HepG2 (cell line): Measurements from ENCODE around the gene MUC21. TPM values are rescaled to one million over a fixed set of nuclear protein-coding genes. Genes with fewer than 3 reads are reported as not detected.

Experiments
- ATAC-seq: fragments of 200-7000 bp; cut with Tn5 transposase; 3 replicates; pipeline ENCODE4 v1.9.1; 2020; ENCODE audit warnings: mild to moderate bottlenecking, moderate library complexity
- BruUV-seq: library from RNA; stranded (reverse); fragments of 400-500 nt; replicated peaks from 2 replicates; lab custom pipeline; 2021; lab: Mats Ljungman, UMichigan
- CTCF ChIA-PET: fragments of 300-600 bp; formaldehyde crosslinking; extraction: SDS; loops from one replicate; lab custom pipeline; 2021; ENCODE audit warnings: low total read pairs, inconsistent platforms, low intra/inter-chr PET ratio; lab: Yijun Ruan, JAX
- POLR2A ChIA-PET: fragments of 350-600 bp; sonication (Branson Sonifier 250); formaldehyde crosslinking; loops from one replicate; lab custom pipeline; 2020; ENCODE audit warnings: antibody characterized with exemption, inconsistent platforms; lab: Yijun Ruan, JAX
- DNase-seq: peaks from one replicate; pipeline ENCODE4 v3.0.0-alpha.2; 2015; ENCODE audit warnings: low spot score
- FAIRE-seq: peaks from 3 replicates; lab custom pipeline; 2011; peaks lifted over from hg19 to GRCh38; lab: Jason Lieb, UNC
- H2AFZ ChIP-seq: one replicate; pipeline ENCODE4 v1.6.1; 2011; ENCODE audit warnings: low read length, inconsistent platforms
- H3K27ac ChIP-seq: fragments of 300-600 bp; 3 replicates; pipeline ENCODE4 v1.8.0; 2011; ENCODE audit warnings: mixed run types, mild to moderate bottlenecking, mixed read lengths, low read length, inconsistent platforms; ENCODE audit not compliant: insufficient read depth; ENCODE audit errors: extremely low read length
- H3K27me3 ChIP-seq, 2 experiments: fragments of 200-600 bp in 1 of 2; 2 replicates in 1 of 2; 3 replicates in 1 of 2; pipeline versions ENCODE4 v1.6.0 to v1.8.0; 2011; ENCODE audit warnings: low read length in 2 of 2, mild to moderate bottlenecking in 2 of 2, moderate library complexity in 2 of 2, inconsistent platforms in 1 of 2; ENCODE audit not compliant: insufficient read depth in 2 of 2, control insufficient read depth in 1 of 2
- H3K36me3 ChIP-seq, 2 experiments: fragments of 200-600 bp in 1 of 2; replicated peaks in 1 of 2; 2 replicates in 1 of 2; 3 replicates in 1 of 2; pipeline versions ENCODE4 v1.5.1 to v1.8.0; 2011; ENCODE audit warnings: low read length in 2 of 2, inconsistent platforms in 1 of 2; ENCODE audit not compliant: insufficient read depth in 2 of 2, control insufficient read depth in 1 of 2
- H3K4me1 ChIP-seq: 2 replicates; pipeline ENCODE4 v1.5.1; 2012; ENCODE audit warnings: low read length, inconsistent platforms; ENCODE audit not compliant: insufficient read depth
- H3K4me2 ChIP-seq: 2 replicates; pipeline ENCODE4 v1.6.0; 2011; ENCODE audit warnings: low read depth, low read length, inconsistent platforms
- H3K4me3 ChIP-seq, 3 experiments: fragments of 200-600 bp in 1 of 3; sonication (generic), shearing (Covaris generic) in 1 of 3; replicated peaks in 1 of 3; 2 replicates each; pipeline ENCODE4 v1.5.1; 2011 to 2016; ENCODE audit warnings: low read length in 3 of 3, inconsistent platforms in 2 of 3, low read depth in 2 of 3, mild to moderate bottlenecking in 2 of 3, control low read depth in 1 of 3, mixed read lengths in 1 of 3; ENCODE audit not compliant: insufficient read depth in 1 of 3
- H3K79me2 ChIP-seq: one replicate; pipeline ENCODE4 v1.6.1; 2011; ENCODE audit warnings: low read length, inconsistent platforms; ENCODE audit not compliant: insufficient read depth
- H3K9ac ChIP-seq: 2 replicates; pipeline ENCODE4 v1.6.0; 2011; ENCODE audit warnings: mild to moderate bottlenecking, low read depth, low read length, inconsistent platforms; ENCODE audit not compliant: insufficient read depth
- H3K9me3 ChIP-seq: 2 replicates; pipeline ENCODE4 v1.5.1; 2012; ENCODE audit warnings: mild to moderate bottlenecking, low read length
- H4K20me1 ChIP-seq: 2 replicates; pipeline ENCODE4 v1.6.0; 2011; ENCODE audit warnings: inconsistent platforms, mild to moderate bottlenecking, low read length, moderate library complexity; ENCODE audit not compliant: insufficient read depth
- DDIT3 ChIP-seq: sonication (generic); formaldehyde crosslinking; IDR thresholded peaks from 2 replicates; pipeline ENCODE4 v1.4.0; 2020; ENCODE audit warnings: mild to moderate bottlenecking, missing genetic modification reagents
- FOXP1 ChIP-seq, 2 experiments: fragments of 450-650 bp in 1 of 2; IDR thresholded peaks; 2 replicates each; pipeline ENCODE4 v1.6.1; 2017 to 2018; ENCODE audit warnings: antibody characterized with exemption in 1 of 2
- MTA3 ChIP-seq: sonication (generic); formaldehyde crosslinking; IDR thresholded peaks from 2 replicates; pipeline ENCODE4 v1.4.0; 2020; ENCODE audit warnings: missing genetic modification reagents
- NCOA5 ChIP-seq: sonication (generic); formaldehyde crosslinking; IDR thresholded peaks from 2 replicates; pipeline ENCODE4 v1.4.0; 2020; ENCODE audit warnings: missing genetic modification reagents
- SNRNP70 ChIP-seq: fragments of 200-400 bp; formaldehyde crosslinking; IDR thresholded peaks from 2 replicates; pipeline ENCODE4 v1.6.1; 2017; ENCODE audit warnings: mild to moderate bottlenecking, low read depth, low read length, moderate library complexity
- SUZ12 ChIP-seq: fragments of 150-350 bp; IDR thresholded peaks from 2 replicates; pipeline ENCODE4 v1.6.1; 2014; ENCODE audit warnings: low read depth, low read length
- TBX2 ChIP-seq: sonication (generic); formaldehyde crosslinking; IDR thresholded peaks from 2 replicates; pipeline ENCODE4 v1.5.0; 2020; ENCODE audit warnings: missing genetic modification reagents, mild to moderate bottlenecking, borderline replicate concordance
- ZBTB25 ChIP-seq: IDR thresholded peaks from 2 replicates; pipeline ENCODE4 v1.6.1; 2018; ENCODE audit warnings: missing genetic modification reagents
- ZNF644 ChIP-seq: IDR thresholded peaks from 2 replicates; pipeline ENCODE4 v1.6.1; 2016; ENCODE audit warnings: low read depth
- WGBS: methylation state at CpG from one replicate; pipeline ENCODE4 v1.1.6; 2017; ENCODE audit warnings: low lambda C conversion rate; 5-methylcytosine and 5-hydroxymethylcytosine counted together
- in situ Hi-C: cut with HindIII; loops from 2 replicates; pipeline ENCODE4 v1.10.0; 2017; ENCODE audit warnings: low pct_unique_long_range_greater_than_20kb; ENCODE audit not compliant: extremely low pct_ligation_motif_present
- intact Hi-C: fragments of 100-400 bp; cut with micrococcal nuclease; formaldehyde crosslinking; loops from one replicate; pipeline ENCODE4 v1.10.0; 2022; ENCODE audit not compliant: unreplicated experiment
- polyA plus RNA-seq, 8 experiments: library from polyadenylated mRNA; depleted of rRNA in 3 of 8; stranded (reverse) in 7 of 8; unstranded in 1 of 8; fragments of >200 nt; fragmentation: Illumina TruSeq in 4 of 8; extraction: Trizol in 4 of 8; gene quantifications; 2 replicates each; pipeline versions ENCODE4 v1.2.1 to v1.2.3, GENCODE V29; 2011 to 2016; ENCODE audit warnings: low read depth in 4 of 8, missing spikeins in 1 of 8, mixed read lengths in 1 of 8; ENCODE audit not compliant: insufficient read depth in 1 of 8
- total RNA-seq, 5 experiments: library from RNA; depleted of rRNA; stranded (reverse); fragments of >200 nt; fragmentation: Illumina TruSeq; extraction: Trizol; gene quantifications; 2 replicates each; pipeline ENCODE4 v1.2.3, GENCODE V29; 2016; ENCODE audit warnings: low read depth in 1 of 5

The MUC21 gene
- total and polyA plus RNA-seq, 2 of the 13 experiments (the other 11 are each of a cell fraction or from before 2014, with no cell fraction given): not detected

DNA sequence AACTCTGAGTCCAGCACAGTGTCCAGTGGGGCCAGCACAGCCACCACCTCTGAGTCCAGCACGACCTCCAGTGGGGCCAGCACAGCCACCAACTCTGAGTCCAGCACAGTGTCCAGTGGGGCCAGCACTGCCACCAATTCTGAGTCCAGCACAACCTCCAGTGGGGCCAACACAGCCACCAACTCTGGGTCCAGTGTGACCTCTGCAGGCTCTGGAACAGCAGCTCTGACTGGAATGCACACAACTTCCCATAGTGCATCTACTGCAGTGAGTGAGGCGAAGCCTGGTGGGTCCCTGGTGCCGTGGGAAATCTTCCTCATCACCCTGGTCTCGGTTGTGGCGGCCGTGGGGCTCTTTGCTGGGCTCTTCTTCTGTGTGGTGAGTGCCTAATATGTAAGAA is 3.8 kb downstream of the MUC21 start:
- H3K79me2 ChIP-seq: no peaks in the 10 kb centered on the region

More for the DNA sequence above, 3.8 kb downstream of the MUC21 start:
- H2AFZ ChIP-seq: no peak overlapping the region
- no peak overlapping the region for H3K9ac ChIP-seq
- CTCF ChIA-PET: no interaction called here
- H3K27ac ChIP-seq: no peak overlapping the region
- no peak overlapping the region for H3K4me2 ChIP-seq
- BruUV-seq: no TSS peak
- FAIRE-seq: no peak
- H3K4me3 ChIP-seq: no peak overlapping the region
- no peaks in the 10 kb centered on the region for H4K20me1 ChIP-seq
- H3K4me1 ChIP-seq: peaks cover 2% of the 10 kb centered on the region; the same call in 1 of the 2 replicates
- no peaks in the 10 kb centered on the region for H3K9me3 ChIP-seq
- DNase-seq: no peak
- intact Hi-C loops (no loop called here), in situ Hi-C loops (no loop called here)
- H3K27me3 ChIP-seq: 0 out of 5 replicates have a peak, but pooled peaks cover 0 to 11% of the 10 kb centered on the region in 2 experiments
- WGBS: 11% methylated on average over 6 of the region's 6 CpGs
- no peak for ATAC-seq
- H3K36me3 ChIP-seq: no peaks in the 10 kb centered on the region
- TF ChIP-seq SNRNP70: no peak
- no peak for TF ChIP-seq DDIT3 (CRISPR knock-in tag)
- no peak for TF ChIP-seq NCOA5 (CRISPR knock-in tag)
- no peak for TF ChIP-seq ZNF644 (CRISPR knock-in tag)
- no peak for TF ChIP-seq ZBTB25 (CRISPR knock-in tag)
- TF ChIP-seq TBX2 (CRISPR knock-in tag): no peak
- no peak for TF ChIP-seq SUZ12
- TF ChIP-seq FOXP1 (IDR thresholded peaks at IDR 0.05): no peak
- TF ChIP-seq FOXP1 (CRISPR knock-in tag; IDR thresholded peaks at IDR 0.05): no peak
- TF ChIP-seq MTA3 (CRISPR knock-in tag): no peak
- POLR2A ChIA-PET: no interaction called here
